Activated CD4-positive, alpha-beta T cell treated with anti-CD3 and anti-CD28 coated beads for 4 hours (primary cell): ENCODE data around the gene LCT.
"Not testable (repeated sequence)": the region's sequence is repeated elsewhere in the genome, so short reads cannot be mapped to it uniquely, and the experiment has no call there.

Experiments
- DNase-seq, 2 donors: peaks; one replicate each; pipeline ENCODE4 v3.0.0-alpha.2; 2020

Gene LCT

GRCh38 chr2:135836596-135837270, at the start of gene LCT:
Gene LCT (minus strand): TSS chr2:135837184. CDS start chr2:135837169, 15 bp downstream.
- DNase-seq, result no peak

DNA sequence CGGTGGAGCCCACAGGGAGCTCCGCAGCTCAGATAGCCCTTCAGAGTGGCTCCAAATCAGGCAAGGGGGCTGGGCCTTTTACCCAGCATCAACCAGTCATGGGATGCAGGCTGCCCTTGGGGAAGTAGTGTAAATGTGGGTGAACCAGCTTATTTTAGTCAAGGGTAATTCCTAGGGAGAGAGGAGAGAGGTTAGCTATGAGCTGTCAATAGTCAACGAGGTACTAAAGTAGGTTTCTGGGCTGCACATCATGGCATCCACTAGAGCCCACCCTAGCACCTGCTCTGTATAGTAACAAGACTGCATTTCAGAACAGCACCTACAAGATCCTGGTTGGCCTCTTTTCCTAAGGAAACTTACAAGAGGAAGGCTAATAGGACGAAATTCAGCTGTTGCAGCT, 48.7 kb upstream of the LCT start:
- no peak for DNase-seq

GRCh38 chr2:135882415-135882814, 45.4 kb upstream of the LCT start:
- no peak for DNase-seq

GRCh38 chr2:135876770-135877169, 39.8 kb upstream of the LCT start:
- not testable (repeated sequence) for DNase-seq

DNA sequence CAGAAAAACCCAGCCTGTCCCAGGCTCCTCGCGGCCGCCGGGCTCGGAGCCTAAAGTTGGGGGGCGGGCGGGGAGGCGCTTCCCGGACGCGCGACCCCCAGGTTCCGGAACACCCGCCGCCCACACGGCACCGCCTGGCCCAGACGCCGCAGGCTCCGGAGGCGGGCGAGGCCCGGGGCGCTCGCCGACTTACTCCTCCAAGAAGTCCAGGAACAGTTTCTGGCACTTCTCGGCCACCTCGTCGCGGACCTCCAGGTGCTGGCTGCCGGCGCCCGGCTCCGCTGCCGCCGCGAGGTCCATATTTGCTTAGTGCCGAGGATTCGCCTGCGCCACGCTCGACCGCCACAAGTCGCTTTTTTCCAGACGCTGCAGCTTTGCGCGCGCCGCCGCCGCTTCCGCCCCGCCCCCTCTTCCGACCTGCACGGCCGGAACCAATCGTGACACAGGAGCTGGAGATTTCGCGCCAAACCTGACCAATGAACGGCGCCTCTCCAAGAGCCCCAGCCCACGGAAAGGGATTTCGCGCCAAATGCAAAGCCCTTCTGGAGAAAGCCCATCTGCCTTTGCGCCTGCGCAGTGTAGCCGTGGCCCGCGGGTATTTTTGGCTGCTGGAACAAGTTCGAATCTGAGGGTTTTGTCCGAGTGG, 39.2 kb upstream of the LCT start, which contains the start of gene MCM6:
TSS of gene MCM6 (minus strand) at position 378 of the 646 bp plus-strand sequence. CDS start at position 300, 78 bp downstream.
- DNase-seq, result peak; percentile 98

- DNase-seq, result peak; percentile 67 to 73
Observed at GRCh38 chr2:135875491-135876065, 38.6 kb upstream of the LCT start.

DNA sequence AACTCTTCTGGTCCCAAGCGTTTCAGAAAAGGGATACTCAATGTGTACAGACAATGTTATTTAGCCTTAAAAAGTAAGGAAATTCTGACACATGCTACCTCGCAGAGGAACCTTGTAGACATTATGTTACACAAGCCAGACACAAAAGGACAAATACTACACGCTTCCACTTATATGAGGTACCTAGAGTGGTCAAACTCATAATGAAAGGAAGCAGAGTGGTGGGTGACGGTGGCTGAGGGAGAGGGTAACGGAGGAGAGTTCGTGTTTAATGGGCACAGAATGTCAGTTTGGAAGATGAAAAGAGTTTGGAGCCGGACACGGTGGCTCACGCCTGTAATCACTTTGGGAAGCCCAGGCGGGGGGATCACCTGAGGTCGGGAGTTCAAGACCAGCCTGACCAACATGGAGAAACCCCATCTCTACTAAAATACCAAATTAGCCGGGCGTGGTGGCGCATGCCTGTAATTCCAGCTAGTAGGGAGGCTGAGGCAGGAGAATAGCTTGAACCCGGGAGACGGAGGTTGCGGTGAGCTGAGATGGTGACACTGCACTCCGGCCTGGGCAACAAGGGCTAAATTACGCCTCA, 37.9 kb upstream of the LCT start:
- no peak for DNase-seq

GRCh38 chr2:135870571-135870970, 33.6 kb upstream of the LCT start:
- no peak for DNase-seq

GRCh38 chr2:135863233-135863632, 26.2 kb upstream of the LCT start:
- no peak for DNase-seq

DNA sequence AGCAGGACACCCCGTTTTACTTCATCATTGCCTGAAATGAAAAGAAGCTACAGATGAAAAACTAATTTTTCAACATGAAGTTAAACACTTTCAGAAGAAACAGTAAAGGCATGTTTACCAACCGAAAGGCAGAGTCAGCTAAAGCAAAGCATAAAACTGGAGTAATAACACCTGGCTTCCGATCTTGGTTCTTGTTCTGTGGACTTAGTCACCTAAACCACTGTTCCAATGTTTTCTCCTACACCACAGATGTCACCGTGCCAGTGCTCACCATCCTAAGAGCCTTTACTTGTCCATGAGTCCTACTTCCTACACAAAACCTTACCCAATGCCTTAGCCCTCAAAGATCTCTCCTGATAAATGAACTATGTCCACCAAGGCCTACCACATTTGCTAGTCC, 25.7 kb upstream of the LCT start:
- no peak for DNase-seq

DNA sequence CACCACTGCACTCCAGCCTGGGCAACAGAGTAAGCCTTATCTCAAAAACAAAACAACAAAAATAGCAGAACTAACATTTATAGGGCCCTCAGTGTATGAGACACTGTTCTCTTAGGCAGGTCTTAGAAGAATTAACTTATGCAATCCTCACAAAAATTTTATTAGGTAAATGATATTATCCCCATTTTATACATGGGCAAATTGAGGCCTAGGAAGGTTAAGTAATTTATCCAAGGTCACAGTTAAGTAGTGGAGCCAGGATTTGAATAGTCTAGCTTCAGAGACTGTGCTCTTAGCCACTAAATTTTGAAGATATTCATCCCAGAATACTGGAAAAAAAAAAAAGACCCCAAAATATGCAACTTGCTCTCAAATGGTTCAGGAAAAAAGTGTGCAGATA, 16.4 kb upstream of the LCT start:
- DNase-seq, result no peak

- no peak for DNase-seq
Observed at GRCh38 chr2:135851858-135852257, 14.9 kb upstream of the LCT start.

GRCh38 chr2:135850892-135851668, 14.1 kb upstream of the LCT start:
- DNase-seq, result no peak

- DNase-seq, result no peak
Observed at GRCh38 chr2:135849087-135849486, 12.1 kb upstream of the LCT start.

DNA sequence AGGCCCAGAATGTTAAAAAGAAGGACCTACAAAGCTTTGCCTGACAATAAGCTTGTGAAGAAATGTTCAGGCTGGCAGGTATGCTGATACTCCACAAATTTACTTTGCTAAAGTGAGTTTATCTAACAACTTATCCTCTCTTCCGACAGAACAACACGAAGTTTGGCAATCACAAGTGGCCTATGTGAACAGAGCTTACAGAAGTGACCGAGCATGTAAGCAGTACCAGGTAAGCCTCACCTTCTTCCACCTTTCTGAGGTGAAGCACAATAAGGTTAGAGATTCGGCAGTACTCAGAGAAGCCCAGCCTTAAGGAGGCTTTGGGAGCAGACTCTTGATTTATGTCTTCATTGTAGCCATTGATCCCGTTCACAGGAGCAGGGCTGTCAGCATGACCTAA, 9.0 kb upstream of the LCT start:
- no peak for DNase-seq

- DNase-seq, result no peak
Observed at GRCh38 chr2:135845257-135845656, 8.3 kb upstream of the LCT start.

GRCh38 chr2:135844301-135844895, 7.4 kb upstream of the LCT start:
- DNase-seq, result no peak

DNA sequence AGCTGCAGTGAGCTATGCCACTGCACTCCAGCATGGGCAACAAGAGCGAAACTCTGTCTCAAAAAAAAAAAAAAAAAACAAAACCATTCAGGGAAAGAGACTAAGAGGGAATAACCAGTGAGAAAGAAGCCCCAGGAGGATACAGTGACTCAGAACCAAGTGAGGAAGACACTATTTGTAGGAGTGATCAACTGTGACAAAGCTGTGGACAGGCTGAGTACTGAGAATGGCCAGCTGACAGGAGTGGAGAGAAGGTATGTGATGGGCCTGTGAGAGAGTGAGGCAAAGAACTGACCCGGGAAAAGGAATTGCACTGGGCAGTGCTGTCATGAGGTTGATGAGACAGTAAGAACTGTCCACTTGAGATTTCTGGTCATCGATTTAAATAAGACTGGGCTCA, 6.7 kb upstream of the LCT start:
- DNase-seq, result no peak

DNA sequence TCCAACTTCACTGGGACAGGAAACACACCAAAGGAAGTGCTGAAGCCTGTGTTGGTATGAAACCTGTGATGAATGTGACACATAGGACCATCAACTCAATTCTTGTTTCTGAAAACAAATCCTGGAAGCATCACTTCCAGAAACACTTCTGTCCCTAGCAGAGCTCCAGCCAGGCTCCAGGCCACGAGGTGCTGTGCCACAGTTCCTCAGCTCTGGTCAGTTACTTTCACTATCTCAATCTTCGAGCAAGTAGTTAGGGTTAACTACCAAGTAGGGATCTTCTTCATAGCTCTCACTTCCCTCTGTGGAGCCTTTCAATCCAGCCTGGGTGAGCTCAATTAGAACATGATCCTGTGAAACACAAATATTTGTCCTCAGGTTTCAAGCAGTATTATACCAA, 3.6 kb upstream of the LCT start:
- DNase-seq, result no peak

DNA sequence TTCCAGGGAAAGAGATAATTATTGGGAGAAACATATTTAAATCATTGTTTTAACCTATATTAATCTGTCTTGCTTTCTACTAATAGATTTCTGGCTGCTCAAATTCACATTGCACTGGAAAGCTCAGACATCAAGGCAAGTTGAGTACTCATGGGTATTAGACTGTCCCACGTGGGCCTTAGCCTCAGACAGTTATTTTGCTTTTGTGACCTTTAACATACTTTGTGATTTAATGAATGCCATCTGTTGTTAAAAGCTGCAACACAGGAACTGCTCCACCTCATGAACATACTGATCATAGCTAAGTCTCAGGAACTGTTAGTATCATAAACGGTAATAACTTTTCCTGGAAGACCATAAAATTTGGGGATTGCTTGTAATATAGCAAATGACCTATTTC, 2.7 kb upstream of the LCT start:
- DNase-seq, result no peak

- DNase-seq, result no peak
Observed at GRCh38 chr2:135838502-135838901, 1.5 kb upstream of the LCT start.

DNA sequence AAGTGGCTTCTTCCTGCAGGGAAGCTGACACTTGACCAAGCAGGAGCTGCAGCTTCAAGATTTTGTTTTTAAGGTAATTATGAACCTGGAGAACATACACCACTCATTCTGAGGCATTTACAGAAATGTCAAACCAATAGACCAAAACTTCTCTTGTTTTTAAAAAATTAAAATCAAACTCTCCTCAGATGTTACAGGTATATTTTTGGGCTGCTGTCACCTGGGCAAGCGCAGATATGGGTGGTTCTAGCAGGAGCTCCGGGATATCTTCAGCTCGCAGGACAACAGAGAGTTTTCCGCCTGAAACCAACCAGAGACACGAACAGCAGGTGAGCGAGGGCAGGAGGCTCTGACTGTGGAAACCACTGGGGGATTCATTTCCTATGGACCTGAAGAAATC, 4.1 kb downstream of the LCT start:
- no peak for DNase-seq
